Liver (tissue), 9 donors: Measurements from ENCODE around the gene CCDC74A. TPM values are rescaled to one million over a fixed set of nuclear protein-coding genes. Genes with fewer than 3 reads are reported as not detected.
"Not testable (repeated sequence)": the region's sequence is repeated elsewhere in the genome, so short reads cannot be mapped to it uniquely, and the experiment has no call there.

Source experiments
- DNase-seq: peaks from one replicate; pipeline ENCODE4 v3.0.0-alpha.2; 2017; ENCODE audit warnings: low spot score
- H3K27ac ChIP-seq, 2 donors: one replicate each; pipeline ENCODE4 v1.7.0; 2013; ENCODE audit warnings: inconsistent platforms in 2 of 2, low read length in 2 of 2, control low read depth in 1 of 2, low read depth in 1 of 2, mild to moderate bottlenecking in 1 of 2
- H3K27me3 ChIP-seq, 4 donors: one replicate each; pipeline versions ENCODE4 v1.6.1 to v1.7.0; 2013; ENCODE audit warnings: low read length in 3 of 4, inconsistent platforms in 1 of 4, mild to moderate bottlenecking in 1 of 4, moderate library complexity in 1 of 4; ENCODE audit not compliant: control insufficient read depth in 4 of 4, insufficient read depth in 4 of 4
- H3K36me3 ChIP-seq, 4 donors: one replicate each; pipeline versions ENCODE4 v1.6.1 to v1.7.0; 2013; ENCODE audit warnings: low read length in 3 of 4, mild to moderate bottlenecking in 3 of 4, low read depth in 1 of 4, moderate library complexity in 1 of 4; ENCODE audit not compliant: control insufficient read depth in 4 of 4, insufficient read depth in 3 of 4
- H3K4me1 ChIP-seq, 4 donors: one replicate each; pipeline versions ENCODE4 v1.6.1 to v1.7.0; 2013; ENCODE audit warnings: low read length in 3 of 4, mild to moderate bottlenecking in 3 of 4, moderate library complexity in 1 of 4; ENCODE audit not compliant: control insufficient read depth in 4 of 4, insufficient read depth in 4 of 4
- H3K4me3 ChIP-seq, 3 donors: one replicate each; pipeline versions ENCODE4 v1.6.1 to v1.7.0; 2013; ENCODE audit warnings: low read length in 3 of 3, control low read depth in 1 of 3, low read depth in 1 of 3, mild to moderate bottlenecking in 1 of 3
- H3K9ac ChIP-seq, 2 donors: one replicate each; pipeline ENCODE4 v1.7.0; 2013; ENCODE audit warnings: low read length in 2 of 2, mild to moderate bottlenecking in 2 of 2, moderate library complexity in 2 of 2, control low read depth in 1 of 2, low read depth in 1 of 2
- H3K9me3 ChIP-seq, 4 donors: one replicate each; pipeline versions ENCODE4 v1.6.1 to v1.7.0; 2013; ENCODE audit warnings: low read length in 3 of 4; ENCODE audit not compliant: control insufficient read depth in 4 of 4
- WGBS: extraction: QIAGEN DNeasy Blood & Tissue Kit; methylation state at CpG from one replicate; pipeline ENCODE4 v1.1.7; 2013; 5-methylcytosine and 5-hydroxymethylcytosine counted together
- polyA plus RNA-seq, 2 donors: library from polyadenylated mRNA; stranded (reverse) in 1 of 2; unstranded in 1 of 2; fragments of 200-250 nt in 1 of 2; fragments of >200 nt in 1 of 2; fragmentation: Nextera tagmentation in 1 of 2; extraction: Ambion mirVana in 1 of 2; gene quantifications; one replicate each; pipeline versions ENCODE4 v1.2.1 to v1.2.3, GENCODE V29; 2013 to 2015
- total RNA-seq, 2 donors: library from RNA; depleted of rRNA; stranded (reverse); fragments of >200 nt; gene quantifications; one replicate each; pipeline ENCODE4 v1.2.3, GENCODE V29; 2014
- donor health status: healthy.
- donor health status: healthy.
- donor health status: healthy.
- donor health status: healthy.
- donor health status: healthy.

Gene CCDC74A
- total and polyA plus RNA-seq, 4 donors: 0.37 to 1.1 (median 0.47) TPM

DNA sequence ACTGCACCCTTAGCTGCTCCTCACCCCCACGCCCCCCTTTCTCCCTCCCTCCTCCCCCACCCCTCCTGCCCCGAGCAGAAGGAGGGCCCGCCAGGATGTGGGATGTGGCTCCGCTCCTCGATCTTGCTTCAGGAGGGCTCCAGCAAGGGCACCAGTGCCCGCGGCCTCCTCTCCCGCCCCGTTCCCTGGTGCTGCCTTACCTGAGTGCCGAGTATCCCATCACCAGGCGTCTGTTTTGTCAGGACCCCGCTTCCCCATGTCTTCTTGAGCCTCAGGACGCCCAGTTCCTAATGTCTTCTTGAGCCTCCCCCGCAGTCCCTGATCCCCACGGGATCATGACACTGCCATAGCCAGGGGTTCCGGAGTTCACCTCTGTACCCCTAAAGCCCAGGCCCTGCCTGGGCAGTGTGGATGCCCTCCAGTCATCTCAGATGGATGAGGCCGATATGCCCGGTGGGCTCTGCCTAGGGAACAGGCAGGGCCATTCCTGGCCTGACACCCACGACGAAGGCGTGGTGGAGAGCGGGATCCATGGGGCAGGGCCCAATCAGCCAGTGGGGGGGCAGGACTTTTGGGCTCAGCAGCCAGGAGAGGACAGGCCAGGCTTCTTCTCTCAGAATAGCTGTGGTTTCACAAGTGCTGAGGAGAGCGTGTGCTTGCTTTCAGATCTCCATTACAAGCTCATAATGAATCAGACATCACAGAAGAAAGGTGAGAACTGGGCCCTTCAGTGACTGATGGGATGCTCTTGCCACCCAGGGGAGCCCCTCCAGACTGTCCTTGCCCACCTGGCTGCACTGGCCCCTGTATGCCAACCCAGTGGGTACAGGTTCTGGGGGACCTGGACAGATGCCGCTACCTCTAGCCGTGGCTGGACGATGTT lies 1.5 kb downstream of the CCDC74A start:
- not testable (repeated sequence) for H3K27me3 ChIP-seq, H3K9ac ChIP-seq, H3K36me3 ChIP-seq, H3K9me3 ChIP-seq, H3K4me3 ChIP-seq, H3K27ac ChIP-seq, H3K4me1 ChIP-seq, DNase-seq
- 72% methylated on average over 25 of the region's 26 CpGs for WGBS

DNA sequence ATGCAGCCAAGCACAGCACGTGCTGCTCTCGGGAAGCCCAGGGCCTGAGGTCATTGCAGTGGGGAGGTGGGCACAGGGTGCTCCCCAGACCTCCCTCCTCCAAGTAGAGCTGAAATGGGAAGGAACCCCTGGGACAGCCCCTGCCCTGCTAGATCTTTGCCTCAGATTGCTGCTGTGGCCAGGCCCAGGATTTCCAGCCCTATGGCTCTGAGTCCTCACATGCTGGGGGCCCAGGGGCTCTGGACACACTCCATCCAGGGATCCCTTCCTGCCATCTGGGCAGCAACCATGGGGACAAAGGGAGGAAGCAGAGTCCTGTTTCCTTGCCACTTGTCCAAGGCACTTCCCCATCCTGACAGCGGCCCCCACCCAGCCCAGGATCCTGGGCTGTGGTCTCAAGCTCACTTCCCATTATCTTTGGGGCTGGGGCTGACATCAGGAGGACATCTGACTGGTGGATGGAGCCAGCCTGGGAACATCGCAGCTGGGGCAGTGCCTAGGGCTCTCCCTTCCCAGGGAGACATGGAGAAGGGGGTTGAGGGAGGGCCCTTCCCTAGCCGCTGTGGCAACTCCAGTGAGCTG lies 2.3 kb downstream of the CCDC74A start:
- not testable (repeated sequence) for H3K4me3 ChIP-seq, H3K36me3 ChIP-seq, H3K9ac ChIP-seq, H3K9me3 ChIP-seq, H3K27me3 ChIP-seq, H3K27ac ChIP-seq, DNase-seq, H3K4me1 ChIP-seq
- WGBS: 95% methylated on average over 5 of the region's 5 CpGs

DNA sequence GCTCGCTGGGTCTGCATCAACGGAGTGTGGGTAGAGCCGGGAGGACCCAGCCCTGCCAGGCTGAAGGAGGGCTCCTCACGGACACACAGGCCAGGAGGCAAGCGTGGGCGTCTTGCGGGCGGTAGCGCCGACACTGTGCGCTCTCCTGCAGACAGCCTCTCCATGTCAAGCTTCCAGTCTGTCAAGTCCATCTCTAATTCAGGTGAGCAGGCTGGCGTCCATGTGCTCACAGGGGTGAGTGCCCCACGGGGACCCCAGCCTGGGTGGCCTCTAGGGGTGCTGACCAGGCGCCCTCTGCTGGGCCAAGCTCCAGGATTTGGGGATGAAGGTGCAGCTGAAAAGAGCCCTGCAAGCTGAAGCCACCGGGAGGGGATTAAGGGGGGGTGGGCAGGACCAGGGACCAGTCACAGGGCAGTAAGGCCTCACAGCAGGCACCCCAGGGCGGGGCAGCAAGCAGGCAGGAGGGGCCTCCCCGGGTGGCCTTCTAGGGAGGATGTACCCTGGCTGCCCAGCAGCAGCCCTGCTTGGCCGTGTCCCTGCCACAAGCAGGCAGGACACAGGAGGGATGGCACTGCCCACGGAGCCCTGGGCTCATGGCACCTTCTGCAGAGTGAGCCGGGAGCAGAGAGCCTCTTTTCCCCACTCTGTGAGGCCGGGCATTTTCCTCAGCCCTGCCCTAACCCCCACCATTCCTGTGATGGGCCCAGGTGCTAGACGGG lies 3.1 kb downstream of the CCDC74A start:
- H3K27ac ChIP-seq, DNase-seq, H3K9ac ChIP-seq, H3K36me3 ChIP-seq, H3K9me3 ChIP-seq, H3K27me3 ChIP-seq, H3K4me3 ChIP-seq, H3K4me1 ChIP-seq: not testable (repeated sequence)
- WGBS: 82% methylated on average over 21 of the region's 22 CpGs

DNA sequence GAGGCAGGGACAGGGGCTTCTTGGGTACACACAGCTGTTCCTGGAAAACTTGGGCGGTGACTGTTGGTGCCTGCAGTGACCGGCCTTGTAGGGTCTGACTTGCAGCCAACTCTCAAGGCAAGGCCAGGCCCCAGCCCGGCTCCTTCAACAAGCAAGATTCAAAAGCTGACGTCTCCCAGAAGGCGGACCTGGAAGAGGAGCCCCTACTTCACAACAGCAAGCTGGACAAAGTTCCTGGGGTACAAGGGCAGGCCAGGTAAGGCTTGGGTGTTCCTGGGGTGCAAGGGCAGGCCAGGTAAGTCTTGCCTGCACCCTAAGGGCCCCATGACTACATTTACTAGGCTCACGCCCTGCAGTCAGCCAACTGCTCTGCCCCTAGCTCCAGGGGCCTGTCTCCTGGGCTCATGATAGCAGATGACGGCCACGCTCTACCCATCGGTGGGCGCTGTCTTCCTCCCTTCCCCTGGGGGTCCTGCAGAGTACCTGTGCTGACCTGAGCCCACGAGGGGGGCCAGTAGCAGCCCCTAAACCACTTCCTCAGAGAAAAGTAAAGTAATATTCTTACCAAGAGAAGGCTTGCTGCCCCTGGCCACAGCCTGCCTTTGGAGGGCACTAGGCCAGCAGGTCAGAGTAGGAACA lies 4.0 kb downstream of the CCDC74A start:
- not testable (repeated sequence) for H3K4me3 ChIP-seq, H3K27ac ChIP-seq, H3K27me3 ChIP-seq, DNase-seq, H3K9me3 ChIP-seq, H3K4me1 ChIP-seq, H3K9ac ChIP-seq, H3K36me3 ChIP-seq
- WGBS: 95% methylated on average over 9 of the region's 11 CpGs

DNA sequence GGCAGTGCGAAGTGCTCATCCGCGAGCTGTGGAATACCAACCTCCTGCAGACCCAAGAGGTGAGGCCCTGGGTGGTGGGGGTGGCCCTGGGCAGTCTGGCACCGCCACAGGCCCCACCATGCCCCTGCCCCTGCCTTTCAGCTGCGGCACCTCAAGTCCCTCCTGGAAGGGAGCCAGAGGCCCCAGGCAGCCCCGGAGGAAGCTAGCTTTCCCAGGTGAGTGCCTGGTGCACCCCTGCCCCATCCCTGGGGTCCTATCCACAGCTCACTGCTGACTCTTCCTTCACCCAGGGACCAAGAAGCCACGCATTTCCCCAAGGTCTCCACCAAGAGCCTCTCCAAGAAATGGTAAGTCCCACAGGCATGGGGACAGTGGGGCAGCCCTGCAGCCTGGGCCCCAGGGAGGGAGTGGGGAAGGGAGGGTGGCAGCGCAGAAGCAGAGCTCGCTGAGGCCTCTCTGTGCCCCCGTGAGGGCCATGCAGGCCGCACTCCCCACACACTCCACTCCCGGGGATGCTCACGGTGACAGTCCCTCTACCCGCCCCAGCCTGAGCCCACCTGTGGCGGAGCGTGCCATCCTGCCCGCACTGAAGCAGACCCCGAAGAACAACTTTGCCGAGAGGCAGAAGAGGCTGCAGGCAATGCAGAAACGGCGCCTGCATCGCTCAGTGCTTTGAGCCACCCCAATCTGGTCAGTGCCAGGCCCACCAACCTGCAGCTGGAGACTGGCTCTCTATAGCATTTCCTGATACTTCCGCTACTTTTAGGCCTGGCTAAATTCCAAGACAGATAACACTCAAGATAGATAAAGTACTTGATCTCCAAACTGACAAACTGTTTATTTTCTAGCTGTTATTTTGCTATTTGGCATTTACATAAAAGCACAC lies 5.3 kb downstream of the CCDC74A start:
- not testable (repeated sequence) for H3K36me3 ChIP-seq, H3K4me3 ChIP-seq, DNase-seq, H3K9me3 ChIP-seq, H3K4me1 ChIP-seq, H3K27me3 ChIP-seq, H3K9ac ChIP-seq, H3K27ac ChIP-seq
- WGBS: 90% methylated on average over 21 of the region's 23 CpGs

DNA sequence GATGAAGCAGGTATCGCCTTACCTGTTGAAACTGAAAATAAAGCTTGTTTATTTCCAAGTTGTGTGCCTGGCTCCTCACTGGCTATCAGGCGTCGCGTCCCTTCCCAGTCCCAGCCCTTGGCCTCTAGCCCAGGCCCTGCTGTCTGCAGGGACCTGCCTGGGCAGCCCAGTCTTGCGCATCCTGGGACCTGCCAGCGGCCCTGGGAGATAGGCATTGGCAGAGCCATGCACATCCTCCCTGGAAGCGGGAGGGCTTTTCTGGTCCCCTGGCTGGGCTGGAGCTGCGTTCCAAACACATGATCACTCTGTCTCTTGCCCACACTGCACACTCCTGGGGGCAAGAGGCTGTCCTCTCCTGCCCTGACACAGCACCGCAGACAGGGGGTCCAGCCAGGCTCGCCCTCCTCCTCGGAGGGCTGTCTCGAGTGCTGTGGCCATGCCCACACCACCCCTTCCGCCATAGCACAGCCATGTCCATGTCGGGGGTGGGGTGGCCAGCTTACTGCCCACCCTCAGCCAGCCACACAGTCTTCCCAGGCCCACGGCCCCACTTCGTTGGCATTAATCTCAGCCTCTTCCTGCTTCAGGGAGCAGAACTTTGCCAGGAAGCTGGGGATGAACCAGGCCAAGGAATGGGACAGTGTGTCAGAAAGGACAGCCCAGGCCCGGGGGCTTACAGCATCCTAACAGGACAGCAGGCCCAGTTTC lies 6.1 kb downstream of the CCDC74A start:
- H3K27me3 ChIP-seq, H3K9ac ChIP-seq, H3K27ac ChIP-seq, H3K9me3 ChIP-seq, H3K36me3 ChIP-seq, H3K4me1 ChIP-seq, DNase-seq, H3K4me3 ChIP-seq: not testable (repeated sequence)
- WGBS: 84% methylated on average over 16 of the region's 17 CpGs

DNA sequence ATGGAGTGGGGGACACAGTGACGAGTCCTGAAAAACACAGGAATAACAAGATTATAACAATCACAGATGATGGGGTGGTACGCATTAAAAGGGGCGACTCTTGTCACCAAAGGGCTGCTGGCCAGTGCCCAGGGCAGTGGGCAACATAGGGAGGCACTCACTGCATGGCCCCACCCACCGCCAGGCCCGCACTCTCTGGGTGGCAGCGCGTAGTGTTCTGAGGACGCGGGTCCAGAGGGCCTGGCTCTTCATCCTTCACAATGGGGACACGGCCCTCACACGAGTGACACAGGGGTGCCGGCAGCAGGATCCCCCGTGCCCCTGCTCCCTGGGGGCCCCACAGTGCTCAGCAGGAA lies 6.6 kb downstream of the CCDC74A start:
- H3K27ac ChIP-seq, H3K4me1 ChIP-seq, H3K9ac ChIP-seq, H3K9me3 ChIP-seq, DNase-seq, H3K36me3 ChIP-seq, H3K27me3 ChIP-seq, H3K4me3 ChIP-seq: not testable (repeated sequence)
- 90% methylated on average over 10 of the region's 13 CpGs for whole genome bisulfite sequencing
